GM23338 (cell line): ENCODE results near the gene MUC5AC. TPM values are rescaled to one million over a fixed set of nuclear protein-coding genes. Genes with fewer than 3 reads are reported as not detected.

ENCODE experiments used
- ATAC-seq: fragments of 200-7000 bp; cut with Tn5 transposase; 3 replicates; pipeline ENCODE4 v1.9.1; 2020
- DNase-seq: peaks from one replicate; pipeline ENCODE4 v3.0.0-alpha.2; 2015; ENCODE audit warnings: low spot score
- H2AFZ ChIP-seq: fragments of 200-600 bp; sonication (generic); 2 replicates; pipeline ENCODE4 v1.8.0; 2016; ENCODE audit warnings: antibody characterized with exemption, mild to moderate bottlenecking, moderate library complexity
- H3F3A ChIP-seq: fragments of 200-600 bp; sonication (generic); replicated peaks from 2 replicates; pipeline ENCODE4 v1.8.0; 2017; ENCODE audit warnings: antibody characterized with exemption, mixed run types, low read depth
- H3K27ac ChIP-seq: fragments of 200-600 bp; sonication (generic); 2 replicates; pipeline ENCODE4 v1.6.1; 2016; ENCODE audit warnings: low read depth
- H3K27me3 ChIP-seq: fragments of 200-600 bp; sonication (generic); 2 replicates; pipeline ENCODE4 v1.8.0; 2016; ENCODE audit warnings: mild to moderate bottlenecking, mixed run types, moderate library complexity; ENCODE audit not compliant: insufficient read depth
- H3K36me3 ChIP-seq: fragments of 200-600 bp; sonication (generic); 2 replicates; pipeline ENCODE4 v1.8.0; 2016; ENCODE audit warnings: mild to moderate bottlenecking; ENCODE audit not compliant: insufficient read depth
- H3K4me1 ChIP-seq: fragments of 200-600 bp; sonication (generic); 2 replicates; pipeline ENCODE4 v1.8.0; 2016; ENCODE audit warnings: mild to moderate bottlenecking, moderate library complexity; ENCODE audit not compliant: insufficient read depth
- H3K4me2 ChIP-seq: fragments of 200-600 bp; sonication (generic); 2 replicates; pipeline ENCODE4 v1.7.1; 2017; ENCODE audit warnings: mixed run types
- H3K4me3 ChIP-seq: fragments of 200-600 bp; sonication (generic); 2 replicates; pipeline ENCODE4 v1.6.1; 2016; ENCODE audit warnings: mixed run types
- H3K79me2 ChIP-seq: fragments of 200-600 bp; sonication (generic); replicated peaks from 2 replicates; pipeline ENCODE4 v1.8.0; 2017; ENCODE audit warnings: mild to moderate bottlenecking; ENCODE audit not compliant: insufficient read depth
- H3K9me2 ChIP-seq: fragments of 200-600 bp; sonication (generic); 2 replicates; pipeline ENCODE4 v1.8.0; 2017; ENCODE audit not compliant: insufficient read depth
- H4K20me1 ChIP-seq: fragments of 200-600 bp; sonication (generic); replicated peaks from 2 replicates; pipeline ENCODE4 v1.8.0; 2017; ENCODE audit warnings: mild to moderate bottlenecking; ENCODE audit not compliant: insufficient read depth
- H3K27ac Mint-ChIP-seq: 2 replicates; pipeline ENCODE4 v1.8.0; 2020; ENCODE audit warnings: inconsistent platforms, mild to moderate bottlenecking, moderate library complexity, mixed read lengths
- H3K27me3 Mint-ChIP-seq: 3 replicates; pipeline ENCODE4 v1.8.0; 2022; ENCODE audit warnings: low read depth, mild to moderate bottlenecking, moderate library complexity, mixed read lengths, inconsistent platforms; ENCODE audit not compliant: insufficient read depth, poor library complexity
- H3K36me3 Mint-ChIP-seq: 3 replicates; pipeline ENCODE4 v1.8.0; 2021; ENCODE audit warnings: low read depth, mild to moderate bottlenecking, inconsistent platforms, moderate library complexity, mixed read lengths
- H3K4me1 Mint-ChIP-seq: 3 replicates; pipeline ENCODE4 v1.8.0; 2020; ENCODE audit warnings: mild to moderate bottlenecking, inconsistent platforms, mixed read lengths
- H3K4me3 Mint-ChIP-seq: 3 replicates; pipeline ENCODE4 v1.8.0; 2021; ENCODE audit warnings: moderate library complexity, mild to moderate bottlenecking, inconsistent platforms, mixed read lengths
- H3K9me3 Mint-ChIP-seq: 3 replicates; pipeline ENCODE4 v1.8.0; 2020; ENCODE audit warnings: moderate library complexity, mild to moderate bottlenecking, inconsistent platforms, mixed read lengths
- CREB1 ChIP-seq: fragments of 250-450 bp; sonication (Bioruptor Pico); IDR thresholded peaks from 2 replicates; pipeline ENCODE4 v1.5.0; 2020; ENCODE audit warnings: low read depth, mild to moderate bottlenecking, moderate library complexity
- CTCF ChIP-seq, 2 experiments: fragments of 200-600 bp in 1 of 2; sonication (generic) in 1 of 2; conservative IDR thresholded peaks; 2 replicates each; pipeline versions ENCODE4 v1.5.1 to v1.6.1; 2016 to 2017; ENCODE audit warnings: antibody characterized with exemption in 2 of 2, low read depth in 2 of 2, mild to moderate bottlenecking in 2 of 2, moderate library complexity in 1 of 2
- ETS1 ChIP-seq: IDR thresholded peaks from 2 replicates; pipeline ENCODE4 v1.6.1; 2016; ENCODE audit warnings: antibody characterized with exemption
- EZH2 ChIP-seq: fragments of 200-600 bp; sonication (generic); IDR thresholded peaks from one replicate; pipeline ENCODE4 v1.8.0; 2017; ENCODE audit warnings: antibody characterized with exemption, mild to moderate bottlenecking, low read depth; ENCODE audit not compliant: unreplicated experiment
- EZH2phosphoT487 ChIP-seq: fragments of 200-600 bp; sonication (generic); IDR thresholded peaks from one replicate; pipeline ENCODE4 v1.8.1; 2018; ENCODE audit warnings: antibody characterized with exemption; ENCODE audit not compliant: unreplicated experiment
- JUNB ChIP-seq: IDR thresholded peaks from one replicate; pipeline ENCODE4 v1.6.1; 2016; ENCODE audit warnings: antibody characterized with exemption; ENCODE audit not compliant: unreplicated experiment
- POLR2AphosphoS5 ChIP-seq: IDR thresholded peaks from 2 replicates; pipeline ENCODE4 v1.6.1; 2016; ENCODE audit warnings: antibody characterized with exemption, low read depth
- REST ChIP-seq: IDR thresholded peaks from one replicate; pipeline ENCODE4 v1.6.1; 2018; ENCODE audit warnings: antibody characterized with exemption; ENCODE audit not compliant: unreplicated experiment
- ZNF114 ChIP-seq: fragments of 250-450 bp; sonication (Bioruptor Pico); IDR thresholded peaks from 2 replicates; pipeline ENCODE4 v1.5.0; 2020; ENCODE audit warnings: mild to moderate bottlenecking, moderate library complexity
- ZNF331 ChIP-seq: fragments of 250-450 bp; sonication (Bioruptor Pico); IDR thresholded peaks from 2 replicates; pipeline ENCODE4 v1.5.0; 2020; ENCODE audit warnings: low read depth, mild to moderate bottlenecking, moderate library complexity
- polyA plus RNA-seq: library from polyadenylated mRNA; unstranded; fragments of >200 nt; fragmentation: Nextera tagmentation; extraction: Ambion mirVana; gene quantifications from 2 replicates; pipeline ENCODE4 v1.2.1, GENCODE V29; 2016
- total RNA-seq: library from RNA; depleted of rRNA; stranded (reverse); fragments of >200 nt; shearing (Covaris generic); gene quantifications from 2 replicates; pipeline ENCODE4 v1.2.3, GENCODE V29; 2014

MUC5AC gene
- total and polyA plus RNA-seq, 2 experiments from 2014 or later, result not detected

DNA sequence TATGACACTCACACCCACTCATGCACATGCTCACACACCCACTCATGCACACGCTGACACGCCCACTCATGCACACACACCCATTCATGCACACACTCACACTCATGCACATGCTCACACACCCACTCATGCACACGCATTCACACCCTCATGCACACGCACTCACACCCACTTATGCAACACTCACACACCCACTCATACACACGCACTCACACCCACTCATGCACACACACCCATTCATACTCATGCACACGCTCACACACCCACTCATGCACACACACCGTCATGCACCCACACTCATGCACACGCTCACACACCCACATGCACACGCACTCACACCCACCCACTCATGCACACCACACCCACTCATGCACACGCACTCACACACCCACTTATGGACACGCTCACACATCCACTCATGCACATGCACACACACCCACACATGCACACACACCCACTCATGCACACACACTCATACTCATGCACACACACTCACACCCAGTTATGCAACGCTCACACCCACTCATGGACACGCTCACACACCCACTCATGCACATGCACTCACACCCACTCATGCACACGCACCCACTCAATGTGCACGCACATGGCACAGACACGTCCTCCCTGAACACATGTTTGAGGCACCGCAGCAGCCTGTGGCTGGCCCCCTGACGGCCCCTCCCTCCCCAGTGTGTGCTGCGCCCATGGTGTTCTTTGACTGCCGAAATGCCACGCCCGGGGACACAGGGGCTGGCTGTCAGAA is 17.9 kb downstream of the MUC5AC start:
- H3F3A ChIP-seq, result no peaks in the 10 kb centered on the region
- H2AFZ ChIP-seq, result no peak overlapping the region
- no peaks in the 10 kb centered on the region for H3K27me3 ChIP-seq
- Mint-ChIP-seq H3K36me3 (peaks cover 11% of the 10 kb centered on the region), H3K27ac (no peak overlapping the region), H3K4me1 (no peaks in the 10 kb centered on the region), H3K27me3 (peaks cover 9% of the 10 kb centered on the region), H3K4me3 (no peak overlapping the region), H3K9me3 (peaks cover 27% of the 10 kb centered on the region)
- ATAC-seq (no peak), DNase-seq (no peak)
- H4K20me1 ChIP-seq, result no peaks in the 10 kb centered on the region
- no peak overlapping the region for H3K27ac ChIP-seq
- no peak for TF ChIP-seq CREB1
- TF ChIP-seq EZH2phosphoT487, result no peak
- no peak for TF ChIP-seq REST
- no peak for TF ChIP-seq ETS1
- TF ChIP-seq POLR2AphosphoS5, result no peak
- TF ChIP-seq EZH2, result no peak
- no peak for TF ChIP-seq ZNF331 (CRISPR knock-in tag)
- no peak for TF ChIP-seq JUNB
- no peak for TF ChIP-seq ZNF114
- TF ChIP-seq CTCF (conservative IDR thresholded peaks at IDR 0.05; ENCODE audit: low read depth in 2 of 2), result no peak
- H3K9me2 ChIP-seq, result no peaks in the 10 kb centered on the region
- H3K36me3 ChIP-seq, result no peaks in the 10 kb centered on the region
- no peaks in the 10 kb centered on the region for H3K79me2 ChIP-seq
- no peak overlapping the region for H3K4me2 ChIP-seq
- H3K4me3 ChIP-seq, result no peak overlapping the region
- H3K4me1 ChIP-seq, result no peaks in the 10 kb centered on the region
